GM12801 (cell line): ENCODE measurements around the gene NCOA6.

Source experiments
- TF ChIP-seq, protein P1 (sequence below): IDR thresholded peaks from one replicate; pipeline ENCODE4 v1.5.1; 2011; ENCODE audit warnings: control low read depth; ENCODE audit not compliant: insufficient read length; ENCODE audit errors: extremely low read depth

The NCOA6 gene

DNA sequence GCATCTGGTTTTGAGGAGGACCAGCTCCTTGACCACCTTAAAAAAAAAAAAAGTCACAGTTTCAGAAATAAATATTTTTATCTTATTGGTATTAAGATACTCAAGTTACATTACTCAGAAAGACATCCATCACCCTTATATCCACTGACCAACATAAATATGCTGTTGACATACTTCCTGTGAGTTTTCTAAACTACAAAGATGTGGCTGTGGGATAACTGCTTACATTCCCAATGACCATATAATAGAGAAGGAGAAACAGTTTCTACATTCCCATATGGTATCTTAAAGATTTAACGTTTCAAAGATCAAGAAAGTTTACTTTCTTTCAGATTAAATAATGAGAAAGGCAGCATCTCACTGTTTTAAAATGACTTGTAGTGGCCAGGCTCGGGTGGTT, 75.0 kb downstream of the NCOA6 start:
- TF ChIP-seq, protein P1, sequence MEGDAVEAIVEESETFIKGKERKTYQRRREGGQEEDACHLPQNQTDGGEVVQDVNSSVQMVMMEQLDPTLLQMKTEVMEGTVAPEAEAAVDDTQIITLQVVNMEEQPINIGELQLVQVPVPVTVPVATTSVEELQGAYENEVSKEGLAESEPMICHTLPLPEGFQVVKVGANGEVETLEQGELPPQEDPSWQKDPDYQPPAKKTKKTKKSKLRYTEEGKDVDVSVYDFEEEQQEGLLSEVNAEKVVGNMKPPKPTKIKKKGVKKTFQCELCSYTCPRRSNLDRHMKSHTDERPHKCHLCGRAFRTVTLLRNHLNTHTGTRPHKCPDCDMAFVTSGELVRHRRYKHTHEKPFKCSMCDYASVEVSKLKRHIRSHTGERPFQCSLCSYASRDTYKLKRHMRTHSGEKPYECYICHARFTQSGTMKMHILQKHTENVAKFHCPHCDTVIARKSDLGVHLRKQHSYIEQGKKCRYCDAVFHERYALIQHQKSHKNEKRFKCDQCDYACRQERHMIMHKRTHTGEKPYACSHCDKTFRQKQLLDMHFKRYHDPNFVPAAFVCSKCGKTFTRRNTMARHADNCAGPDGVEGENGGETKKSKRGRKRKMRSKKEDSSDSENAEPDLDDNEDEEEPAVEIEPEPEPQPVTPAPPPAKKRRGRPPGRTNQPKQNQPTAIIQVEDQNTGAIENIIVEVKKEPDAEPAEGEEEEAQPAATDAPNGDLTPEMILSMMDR: no peak

DNA sequence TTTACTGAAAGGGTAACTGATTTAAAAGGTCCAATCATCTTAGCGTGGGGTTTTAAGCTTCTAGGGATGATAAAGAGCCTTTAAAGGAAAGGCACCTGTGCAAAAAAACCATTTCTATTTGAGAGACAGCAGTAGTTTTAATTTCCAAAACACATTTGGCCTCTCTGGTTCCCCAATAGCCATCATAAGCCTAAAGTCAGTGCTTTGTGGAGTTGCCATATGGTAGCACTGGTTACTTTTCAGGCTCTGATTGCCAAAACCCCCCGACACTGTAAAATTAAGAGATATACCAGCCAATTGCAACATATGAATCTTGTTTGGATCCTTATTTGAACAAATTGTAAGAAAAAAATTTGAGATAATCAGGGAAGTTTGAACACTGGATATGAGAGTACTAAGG, 76.7 kb downstream of the NCOA6 start:
- TF ChIP-seq, protein P1: no peak

DNA sequence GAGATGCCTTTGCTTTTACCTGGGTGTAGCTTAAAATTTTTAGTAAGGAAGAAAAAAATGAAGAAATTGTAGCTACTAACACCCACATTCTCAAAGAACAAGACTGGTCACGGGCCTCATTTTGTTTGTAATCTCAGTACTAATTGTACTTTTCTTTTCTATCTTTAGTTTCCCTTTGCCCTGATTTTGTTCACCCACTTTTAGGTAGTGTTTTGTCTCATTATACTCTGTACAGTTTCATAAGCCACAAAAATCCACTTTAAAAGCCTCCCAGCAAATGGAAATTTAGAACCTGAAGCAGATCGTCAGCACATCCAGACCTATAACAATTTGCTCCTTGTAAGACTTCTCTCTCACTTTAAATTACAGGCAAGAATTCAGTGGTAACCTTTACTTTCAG, 78.0 kb downstream of the NCOA6 start:
- TF ChIP-seq, protein P1: no peak

DNA sequence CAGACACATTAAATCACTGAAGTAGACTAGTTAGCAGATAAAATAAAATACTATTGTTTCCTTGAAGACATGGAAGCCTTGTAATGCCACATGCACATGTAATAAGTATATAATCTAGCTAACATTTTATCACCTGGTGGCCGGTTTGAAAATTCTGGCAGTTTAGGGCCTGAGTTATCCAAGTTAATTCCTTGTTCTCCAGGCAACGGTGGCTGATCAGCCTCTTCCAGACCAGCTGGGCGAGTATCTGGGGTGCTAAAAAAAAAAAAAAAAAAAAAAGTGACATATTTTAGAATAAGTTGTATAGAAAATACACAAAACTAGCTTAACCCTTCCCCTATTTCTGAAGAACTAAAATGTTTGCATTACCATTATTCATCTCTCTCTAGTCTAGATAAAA, 78.8 kb downstream of the NCOA6 start:
- TF ChIP-seq, protein P1: no peak

DNA sequence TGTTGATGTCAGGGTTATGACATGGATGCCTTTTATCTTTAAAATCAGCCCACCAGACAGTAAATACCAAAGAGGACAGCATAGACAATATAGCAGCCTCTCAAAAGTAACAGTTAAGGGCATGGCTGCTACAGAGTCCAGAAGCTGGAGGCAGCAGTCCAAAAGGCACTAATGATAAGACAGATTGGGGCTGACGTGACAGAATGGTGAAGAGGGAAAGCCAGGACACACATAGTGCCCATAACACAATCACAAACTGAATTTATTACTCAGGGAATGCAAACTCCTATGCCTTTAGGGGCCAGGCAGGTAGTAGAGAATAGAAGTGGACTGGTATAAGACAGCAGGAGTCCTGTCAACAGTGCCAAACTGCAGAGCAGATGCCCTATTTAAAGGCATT, 80.6 kb downstream of the NCOA6 start:
- TF ChIP-seq, protein P1: no peak

DNA sequence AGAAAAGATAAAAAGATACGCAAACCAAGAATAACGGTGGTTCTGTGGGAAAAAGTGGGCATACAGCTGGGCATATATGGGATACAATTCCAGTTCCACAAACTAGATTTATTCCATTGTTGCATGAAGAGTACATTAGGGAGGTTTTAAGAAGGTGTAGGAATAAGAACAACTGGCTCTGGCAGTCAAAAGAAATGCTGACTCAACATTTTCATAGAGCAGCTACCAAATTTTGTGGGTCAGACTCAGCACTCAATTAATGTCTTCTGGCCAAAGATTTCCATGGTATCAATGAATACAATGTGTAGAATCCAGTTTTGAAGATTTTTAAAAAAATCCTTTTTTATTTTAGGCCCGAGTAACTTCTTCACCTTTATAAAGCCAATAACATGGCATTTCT, 81.1 kb downstream of the NCOA6 start:
- TF ChIP-seq, protein P1: no peak

DNA sequence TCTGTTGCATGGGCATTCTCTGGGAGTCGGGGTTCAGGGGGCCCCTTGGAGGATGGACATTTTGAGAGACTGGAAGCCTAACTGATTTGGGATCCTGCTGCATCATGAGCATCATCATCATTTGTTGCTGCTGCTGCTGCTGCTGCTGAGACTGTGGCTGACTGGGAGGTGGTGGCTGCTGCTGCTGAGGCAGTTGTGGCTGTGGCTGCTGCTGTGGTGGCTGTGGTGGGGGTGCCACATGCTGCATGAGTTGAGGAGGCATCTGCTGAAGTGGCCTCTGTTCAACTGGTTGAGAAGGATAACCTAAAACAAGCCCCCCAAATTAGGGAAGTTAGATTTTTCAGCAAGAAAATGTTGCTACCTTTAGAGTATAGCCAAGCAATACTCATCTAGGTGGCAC, 82.4 kb downstream of the NCOA6 start:
- TF ChIP-seq, protein P1: no peak
